ENCODE measurements around the gene PABPC3.

The PABPC3 gene

GRCh38 chr13:25110956-25111584, 15.1 kb downstream of the PABPC3 start:
- no peak for DNase-seq (ENCODE audit: low read depth in 2 of 2, low spot score in 1 of 2)

- DNase-seq (ENCODE audit: low read depth in 2 of 2, low spot score in 1 of 2) = no peak
Measured at GRCh38 chr13:25111585-25111956, 15.6 kb downstream of the PABPC3 start.

GRCh38 chr13:25112695-25113255, 16.8 kb downstream of the PABPC3 start:
- DNase-seq (ENCODE audit: low read depth in 2 of 2, low spot score in 1 of 2) = no peak

- DNase-seq (ENCODE audit: low read depth in 2 of 2, low spot score in 1 of 2) = peak in 1 of 2 donors; percentile 2
Measured at GRCh38 chr13:25114220-25114619, 18.3 kb downstream of the PABPC3 start.

GRCh38 chr13:25116044-25116443, 20.1 kb downstream of the PABPC3 start:
- no peak for DNase-seq (ENCODE audit: low read depth in 2 of 2, low spot score in 1 of 2)

- DNase-seq (ENCODE audit: low read depth in 2 of 2, low spot score in 1 of 2) = no peak
Measured at GRCh38 chr13:25117312-25117711, 21.4 kb downstream of the PABPC3 start.

- DNase-seq (ENCODE audit: low read depth in 2 of 2, low spot score in 1 of 2) = no peak
Measured at GRCh38 chr13:25118378-25118905, 22.5 kb downstream of the PABPC3 start.

- no peak for DNase-seq (ENCODE audit: low read depth in 2 of 2, low spot score in 1 of 2)
Measured at GRCh38 chr13:25130944-25131343, 35.0 kb downstream of the PABPC3 start.

GRCh38 chr13:25131881-25132420, 36.0 kb downstream of the PABPC3 start:
- DNase-seq (ENCODE audit: low read depth in 2 of 2, low spot score in 1 of 2) = no peak

- DNase-seq (ENCODE audit: low read depth in 2 of 2, low spot score in 1 of 2) = no peak
Measured at GRCh38 chr13:25132751-25133390, 36.9 kb downstream of the PABPC3 start.

GRCh38 chr13:25135896-25136295, 40.0 kb downstream of the PABPC3 start:
- DNase-seq (ENCODE audit: low read depth in 2 of 2, low spot score in 1 of 2) = no peak

- no peak for DNase-seq (ENCODE audit: low read depth in 2 of 2, low spot score in 1 of 2)
Measured at GRCh38 chr13:25136880-25137787, 41.2 kb downstream of the PABPC3 start.

GRCh38 chr13:25137788-25138115, 41.8 kb downstream of the PABPC3 start:
- DNase-seq (ENCODE audit: low read depth in 2 of 2, low spot score in 1 of 2) = no peak

GRCh38 chr13:25141042-25141441, 45.1 kb downstream of the PABPC3 start:
- no peak for DNase-seq (ENCODE audit: low read depth in 2 of 2, low spot score in 1 of 2)

- DNase-seq (ENCODE audit: low read depth in 2 of 2, low spot score in 1 of 2) = no peak
Measured at GRCh38 chr13:25143706-25144105, 47.8 kb downstream of the PABPC3 start.

- no peak for DNase-seq (ENCODE audit: low read depth in 2 of 2, low spot score in 1 of 2)
Measured at GRCh38 chr13:25147638-25148401, 51.9 kb downstream of the PABPC3 start.

- no peak for DNase-seq (ENCODE audit: low read depth in 2 of 2, low spot score in 1 of 2)
Measured at GRCh38 chr13:25148402-25148771, 52.5 kb downstream of the PABPC3 start.

All from stimulated activated CD8-positive, alpha-beta memory T cell treated with anti-CD3 and anti-CD28 coated beads, Interleukin-4, amount 100 ng/mL, for 4 hours (primary cell).